ENCODE measurements around the gene PCNX2. TPM values are rescaled to one million over a fixed set of nuclear protein-coding genes. Genes with fewer than 3 reads are reported as not detected.
A peak's percentile ranks its signal among the peaks of the same experiment; 100 is the strongest.

The PCNX2 gene
- total RNA-seq, 4 donors from 2014 or later = 12.1 to 35.1 (median 15.8) TPM

GRCh38 chr1:232952514-232953499 is 342.7 kb downstream of the PCNX2 start:
- 84 to 86% methylated on average over 2 of the region's 2 CpGs for WGBS, 2 donors
- Histone ChIP-seq H3K27ac (no peak overlapping the region), H3K27me3 (no peaks in the 10 kb centered on the region), H3K4me1 (peaks cover 7 to 23% of the 10 kb centered on the region in 2 donors), H3K4me3 (replicated peaks in 1 of 3) (no peak overlapping the region), H3K36me3 (no peaks in the 10 kb centered on the region), H3K9me3 (no peaks in the 10 kb centered on the region)
- intact Hi-C loops (cut with DNase I) = loop anchor here (10.0 kb wide), 1 partner anchor 138 kb away; no protein-coding TSS in a partner anchor
- peak; percentile 12 to 35 for DNase-seq
- TF ChIP-seq CTCF (IDR thresholded peaks at IDR 0.05) = peak; percentile 22 to 56 (median 50)
- TF ChIP-seq POLR2A (IDR thresholded peaks at IDR 0.05) = no peak

GRCh38 chr1:232951605-232952004 is 343.9 kb downstream of the PCNX2 start:
- intact Hi-C loops (cut with DNase I) = loop anchor here (10.0 kb wide), 1 partner anchor 137 kb away; no protein-coding TSS in a partner anchor
- no peak overlapping the region for H3K27ac ChIP-seq
- TF ChIP-seq CTCF (IDR thresholded peaks at IDR 0.05) = no peak
- no peak for TF ChIP-seq POLR2A (IDR thresholded peaks at IDR 0.05)
- no peak for DNase-seq
- no peak overlapping the region for H3K4me3 ChIP-seq (replicated peaks in 1 of 3)
- peaks cover 7 to 23% of the 10 kb centered on the region in 2 donors for H3K4me1 ChIP-seq
- H3K27me3 ChIP-seq = no peaks in the 10 kb centered on the region
- H3K36me3 ChIP-seq = no peaks in the 10 kb centered on the region
- no peaks in the 10 kb centered on the region for H3K9me3 ChIP-seq
- WGBS, 2 donors = 58 to 64% methylated on average over 1 of the region's 1 CpG

GRCh38 chr1:232951180-232951579 is 344.3 kb downstream of the PCNX2 start:
- peak; percentile 22 to 34 for DNase-seq
- intact Hi-C loops (cut with DNase I) = loop anchor here (10.0 kb wide), 1 partner anchor 136 kb away; no protein-coding TSS in a partner anchor
- 17 to 18% methylated on average over 5 of the region's 5 CpGs for WGBS, 2 donors
- Histone ChIP-seq H3K4me3 (replicated peaks in 1 of 3) (peak overlapping the region; percentile 6 to 88 (median 60)), H3K27me3 (no peaks in the 10 kb centered on the region), H3K36me3 (no peaks in the 10 kb centered on the region), H3K9me3 (no peaks in the 10 kb centered on the region), H3K4me1 (peaks cover 7 to 23% of the 10 kb centered on the region in 2 donors), H3K27ac (peak overlapping the region in 2 of 3 donors; percentile 77 to 81)
- TF ChIP-seq POLR2A (IDR thresholded peaks at IDR 0.05) = no peak
- no peak for TF ChIP-seq CTCF (IDR thresholded peaks at IDR 0.05)

DNA sequence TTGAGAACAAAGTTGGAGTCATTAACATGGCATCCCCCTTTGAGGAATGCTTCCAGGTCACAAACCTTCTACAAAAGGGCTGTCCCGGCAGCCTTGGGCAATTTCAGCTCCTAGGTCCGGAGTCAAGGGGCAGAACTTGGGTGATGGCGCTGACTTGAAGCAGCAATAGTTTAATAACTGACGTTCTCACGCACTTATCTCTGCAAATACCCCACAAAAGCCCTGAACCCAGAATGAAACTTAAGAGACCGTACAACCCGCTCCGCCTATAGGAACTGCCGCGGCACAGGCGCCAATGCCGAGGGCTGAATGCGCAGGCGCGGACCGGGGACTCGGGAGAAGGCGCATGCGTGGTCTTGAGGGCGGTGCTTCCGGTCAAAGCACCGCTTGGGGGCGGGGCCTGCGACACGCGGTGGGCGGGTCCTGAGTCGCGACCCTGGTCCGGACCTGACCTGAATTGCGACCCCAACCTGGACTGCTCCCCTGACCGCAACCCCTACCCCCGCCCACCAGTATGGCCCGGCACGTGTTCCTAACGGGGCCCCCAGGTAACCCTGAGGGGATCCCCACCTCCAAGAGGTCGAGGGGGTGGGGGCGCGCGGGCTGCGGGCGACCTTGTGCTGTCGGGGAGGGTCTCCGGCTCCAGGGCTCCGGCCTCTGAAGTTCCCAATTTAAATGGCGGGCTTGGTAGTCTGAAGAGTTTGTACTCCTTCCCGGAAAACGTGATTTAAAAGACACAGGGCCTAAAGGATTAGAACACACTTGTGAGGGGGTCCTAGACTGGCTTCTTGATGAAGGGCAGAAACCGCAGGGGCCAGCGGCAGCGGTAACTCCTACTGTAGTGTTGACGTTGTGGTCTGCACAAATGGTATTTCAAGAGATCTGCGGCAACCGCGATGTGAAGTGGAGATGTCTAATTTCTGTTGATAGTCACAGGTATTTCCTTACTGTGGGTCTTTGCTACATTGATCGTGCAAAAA is 345.0 kb downstream of the PCNX2 start, which contains the start of gene NTPCR:
NTPCR (plus strand) TSS at position 415 of the 980 bp plus-strand sequence; CDS start at position 515, 100 bp downstream.
- Histone ChIP-seq H3K36me3 (no peaks in the 10 kb centered on the region), H3K27ac (peak within 1 kb of the TSS; percentile 63 to 81 (median 77)), H3K4me3 (replicated peaks in 1 of 3) (peak within 1 kb of the TSS; percentile 6 to 88 (median 60)), H3K27me3 (no peaks in the 10 kb centered on the region), H3K4me1 (peaks cover 7 to 23% of the 10 kb centered on the region in 2 donors), H3K9me3 (no peaks in the 10 kb centered on the region)
- peak in 2 of 6 experiments; percentile 15 to 29 for TF ChIP-seq CTCF (IDR thresholded peaks at IDR 0.05)
- TF ChIP-seq POLR2A (IDR thresholded peaks at IDR 0.05) = peak in 1 of 2 donors; percentile 67
- WGBS, 2 donors = 1 to 3% methylated on average over 20 to 52 of the region's 56 CpGs
- DNase-seq = peak; percentile 88 to 93
- intact Hi-C loops (cut with DNase I) = loop anchor here (10.0 kb wide), 1 partner anchor 136 kb away; no protein-coding TSS in a partner anchor
